GM12878 (cell line): ENCODE results near the gene USP10.

Experiments
- CEBPB ChIP-seq, 2 experiments: fragments of 150-350 bp in 1 of 2; IDR thresholded peaks; 2 replicates each; pipeline ENCODE4 v1.6.1; 2012 to 2014; ENCODE audit warnings: low read depth in 2 of 2, low read length in 2 of 2, borderline replicate concordance in 1 of 2, inconsistent platforms in 1 of 2
- CTCF ChIP-seq, 3 experiments: IDR thresholded peaks in 2 of 3; conservative IDR thresholded peaks in 1 of 3; 2 replicates each; pipeline ENCODE4 v1.5.1; 2011; ENCODE audit warnings: low read depth in 3 of 3, low read length in 3 of 3, mild to moderate bottlenecking in 3 of 3, control low read depth in 2 of 3, moderate library complexity in 2 of 3, inconsistent platforms in 1 of 3, mixed read lengths in 1 of 3; ENCODE audit not compliant: control insufficient read depth in 2 of 3, insufficient read depth in 1 of 3; ENCODE audit errors: extremely low read depth in 1 of 3
- NRF1 ChIP-seq: conservative IDR thresholded peaks from 2 replicates; pipeline ENCODE4 v1.6.1; 2011; ENCODE audit warnings: mild to moderate bottlenecking, low read depth, low read length, improper control_type of control experiment

GRCh38 chr16:84685210-84685609 is 14.6 kb upstream of the USP10 start:
- TF ChIP-seq CEBPB (IDR thresholded peaks at IDR 0.05; ENCODE audit: borderline replicate concordance in 1 of 2, low read depth in 2 of 2, low read length in 2 of 2) (no peak), NRF1 (no peak), CTCF (IDR thresholded peaks at IDR 0.05 in 2 of 3, conservative IDR thresholded peaks at IDR 0.05 in 1 of 3; ENCODE audit: control insufficient read depth in 2 of 3, extremely low read depth in 1 of 3, insufficient read depth in 1 of 3, low read depth in 3 of 3, low read length in 3 of 3) (no peak)
